Measurements from ENCODE around the gene RNF32.

DNA sequence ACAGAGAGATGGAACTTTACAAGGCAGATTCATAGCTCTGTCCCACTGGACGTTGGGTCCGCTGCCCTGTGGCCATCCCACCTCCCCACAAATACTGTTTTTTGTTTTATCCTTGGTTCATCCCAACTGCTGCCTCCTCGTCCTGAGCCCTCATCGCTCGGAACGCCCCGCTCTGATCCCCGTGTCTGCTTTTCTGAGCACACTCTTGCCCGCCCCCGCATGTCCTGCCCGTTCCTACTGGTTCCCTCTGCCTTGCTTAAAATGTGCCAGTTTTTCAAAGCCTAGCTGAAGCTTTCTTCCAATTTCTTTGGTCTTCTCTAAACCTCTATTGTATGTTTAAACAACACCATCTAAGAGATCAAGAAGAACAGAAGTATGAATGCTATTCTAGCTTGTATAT lies 19.4 kb downstream of the RNF32 start:
- TF ChIP-seq EZH2 (IDR thresholded peaks at IDR 0.05; ENCODE audit: low read length) (no peak), CTCF (optimal IDR thresholded peaks at IDR 0.05 in 1 of 3, IDR thresholded peaks at IDR 0.05 in 1 of 3, conservative IDR thresholded peaks at IDR 0.05 in 1 of 3; ENCODE audit: extremely low read depth in 1 of 3, insufficient read depth in 2 of 3, low read length in 3 of 3) (no peak)
